ENCODE results near the gene BBS10.
"Not testable (repeated sequence)": the region's sequence is repeated elsewhere in the genome, so short reads cannot be mapped to it uniquely, and the experiment has no call there.

BBS10 gene

DNA sequence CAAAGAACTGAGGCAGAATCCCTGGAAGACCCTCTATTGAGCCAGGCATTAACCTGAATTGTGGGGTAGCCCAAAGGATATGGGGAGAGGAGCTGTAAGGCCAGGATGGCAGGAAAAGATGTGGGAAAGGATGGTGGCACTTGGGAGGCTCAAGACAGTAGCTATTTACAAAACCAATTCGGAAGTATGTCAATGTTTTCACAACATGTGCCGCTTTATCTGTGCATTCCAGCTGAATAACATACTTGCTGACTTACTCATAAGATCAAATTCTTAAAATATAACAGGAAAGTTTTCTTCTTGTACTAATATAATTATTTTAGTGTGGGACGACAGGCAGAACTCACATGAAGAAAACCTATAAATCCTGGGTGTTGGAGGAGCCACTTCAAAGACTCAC is 10.6 kb downstream of the BBS10 start:
- Histone ChIP-seq H3K27ac (ENCODE audit: low read depth in 2 of 2, low read length in 2 of 2) (no peak overlapping the region), H3K36me3 (ENCODE audit: control insufficient read depth in 2 of 2, insufficient read depth in 2 of 2, low read length in 2 of 2) (no peaks in the 10 kb centered on the region)

DNA sequence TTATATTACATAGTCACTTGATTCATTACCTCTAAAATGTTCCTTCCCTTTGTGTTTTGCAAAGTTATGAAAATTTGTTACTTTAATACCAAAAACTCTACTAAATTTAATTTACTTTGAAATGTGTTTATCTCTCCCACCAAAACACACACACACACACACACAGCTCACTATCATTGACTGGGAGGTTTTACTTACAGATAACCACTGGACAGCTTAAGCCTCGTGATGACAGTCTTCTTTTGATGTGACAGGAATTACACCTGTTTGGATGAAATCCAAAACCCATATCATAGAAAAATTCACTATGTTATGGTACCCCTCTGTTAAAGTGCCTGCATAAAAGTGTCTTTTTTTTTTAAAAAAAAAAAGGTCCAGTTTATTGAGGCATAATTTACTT is 15.6 kb downstream of the BBS10 start:
- H3K27ac ChIP-seq (ENCODE audit: low read depth in 2 of 2, low read length in 2 of 2): no peak overlapping the region
- no peaks in the 10 kb centered on the region for H3K9me3 ChIP-seq (ENCODE audit: control insufficient read depth in 2 of 2, low read length in 2 of 2)
- H3K36me3 ChIP-seq (ENCODE audit: control insufficient read depth in 2 of 2, insufficient read depth in 2 of 2, low read length in 2 of 2): no peaks in the 10 kb centered on the region
- H3K9ac ChIP-seq (ENCODE audit: low read depth in 1 of 2, low read length in 2 of 2): no peak overlapping the region
- H3K4me1 ChIP-seq (ENCODE audit: control insufficient read depth in 2 of 2, insufficient read depth in 2 of 2, low read length in 2 of 2): no peaks in the 10 kb centered on the region
- H3K27me3 ChIP-seq (ENCODE audit: control insufficient read depth in 2 of 2, insufficient read depth in 2 of 2, low read length in 2 of 2): no peaks in the 10 kb centered on the region
- no peak overlapping the region for H3K4me3 ChIP-seq (ENCODE audit: low read length in 2 of 2)

More for the DNA sequence above, 10.6 kb downstream of the BBS10 start:
- no peaks in the 10 kb centered on the region for H3K27me3 ChIP-seq (ENCODE audit: control insufficient read depth in 2 of 2, insufficient read depth in 2 of 2, low read length in 2 of 2)
- H3K4me1 ChIP-seq (ENCODE audit: control insufficient read depth in 2 of 2, insufficient read depth in 2 of 2, low read length in 2 of 2): no peaks in the 10 kb centered on the region
- no peak overlapping the region for H3K4me3 ChIP-seq (ENCODE audit: low read length in 2 of 2)
- no peak overlapping the region for H3K9ac ChIP-seq (ENCODE audit: low read depth in 1 of 2, low read length in 2 of 2)
- H3K9me3 ChIP-seq (ENCODE audit: control insufficient read depth in 2 of 2, low read length in 2 of 2): no peaks in the 10 kb centered on the region

DNA sequence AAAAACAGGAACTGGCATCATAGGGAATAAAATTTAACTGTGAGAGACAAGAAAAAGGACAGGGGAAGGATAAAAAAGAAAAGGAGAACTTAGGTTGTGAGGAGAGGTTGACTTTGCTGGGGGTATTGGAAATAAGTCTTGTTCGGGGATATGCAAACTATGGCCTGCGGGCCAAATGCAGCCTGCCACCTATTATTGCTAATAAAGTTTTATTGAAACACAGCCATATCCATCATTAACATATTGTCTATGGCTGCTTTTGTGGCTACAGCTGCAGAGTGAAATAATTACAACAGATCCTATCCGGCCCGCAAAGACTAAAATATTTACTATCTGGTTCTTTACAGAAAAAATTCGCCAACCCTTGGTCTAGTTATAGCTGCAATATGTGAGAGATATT is 18.6 kb downstream of the BBS10 start:
- H3K9me3 ChIP-seq (ENCODE audit: control insufficient read depth in 2 of 2, low read length in 2 of 2): no peaks in the 10 kb centered on the region
- H3K4me1 ChIP-seq (ENCODE audit: control insufficient read depth in 2 of 2, insufficient read depth in 2 of 2, low read length in 2 of 2): no peaks in the 10 kb centered on the region
- no peaks in the 10 kb centered on the region for H3K27me3 ChIP-seq (ENCODE audit: control insufficient read depth in 2 of 2, insufficient read depth in 2 of 2, low read length in 2 of 2)
- no peak overlapping the region for H3K27ac ChIP-seq (ENCODE audit: low read depth in 2 of 2, low read length in 2 of 2)
- H3K4me3 ChIP-seq (ENCODE audit: low read length in 2 of 2): no peak overlapping the region
- no peaks in the 10 kb centered on the region for H3K36me3 ChIP-seq (ENCODE audit: control insufficient read depth in 2 of 2, insufficient read depth in 2 of 2, low read length in 2 of 2)
- no peak overlapping the region for H3K9ac ChIP-seq (ENCODE audit: low read depth in 1 of 2, low read length in 2 of 2)

DNA sequence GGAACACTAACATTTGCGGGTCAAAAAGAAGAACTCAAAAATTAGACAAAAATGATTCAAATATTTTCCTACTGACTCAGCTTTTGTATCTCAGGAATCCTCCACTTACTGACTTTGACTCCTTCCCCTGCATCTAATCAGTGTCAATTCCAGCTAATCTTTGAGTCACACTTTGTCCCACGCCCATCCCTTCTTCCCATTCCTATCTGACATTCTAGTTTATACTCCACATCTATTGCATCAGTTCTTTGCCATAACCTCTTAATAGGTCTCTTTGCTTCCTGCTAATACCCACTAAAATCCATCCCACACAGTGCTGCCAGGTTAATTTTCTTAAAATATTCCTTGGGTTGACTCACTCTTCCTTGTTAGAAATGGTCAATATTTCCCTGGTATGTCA is 19.1 kb downstream of the BBS10 start:
- H3K4me3 ChIP-seq (ENCODE audit: low read length in 2 of 2): no peak overlapping the region

DNA sequence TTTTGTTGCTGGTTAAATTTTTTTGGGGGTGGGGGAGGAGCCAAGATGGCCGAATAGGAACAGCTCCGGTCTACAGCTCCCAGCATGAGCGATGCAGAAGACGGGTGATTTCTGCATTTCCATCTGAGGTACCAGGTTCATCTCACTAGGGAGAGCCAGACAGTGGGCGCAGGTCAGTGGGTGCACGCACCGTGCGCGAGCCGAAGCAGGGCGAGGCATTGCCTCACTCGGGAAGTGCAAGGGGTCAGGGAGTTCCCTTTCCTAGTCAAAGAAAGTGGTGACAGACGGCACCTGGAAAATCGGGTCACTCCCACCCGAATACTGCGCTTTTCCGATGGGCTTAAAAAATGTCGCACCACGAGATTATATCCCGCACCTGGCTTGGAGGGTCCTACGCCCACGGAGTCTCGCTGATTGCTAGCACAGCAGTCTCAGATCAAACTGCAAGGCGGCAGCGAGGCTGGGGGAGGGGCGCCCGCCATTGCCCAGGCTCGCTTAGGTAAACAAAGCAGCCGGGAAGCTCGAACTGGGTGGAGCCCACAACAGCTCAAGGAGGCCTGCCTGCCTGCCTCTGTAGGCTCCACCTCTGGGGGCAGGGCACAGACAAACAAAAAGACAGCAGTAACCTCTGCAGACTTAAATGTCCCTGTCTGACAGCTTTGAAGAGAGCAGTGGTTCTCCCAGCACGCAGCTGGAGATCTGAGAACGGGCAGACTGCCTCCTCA is 28.5 kb downstream of the BBS10 start:
- H3K4me1 ChIP-seq (ENCODE audit: control insufficient read depth in 2 of 2, insufficient read depth in 2 of 2, low read length in 2 of 2); H3K9me3 ChIP-seq (ENCODE audit: control insufficient read depth in 2 of 2, low read length in 2 of 2); H3K4me3 ChIP-seq (ENCODE audit: low read length in 2 of 2); H3K9ac ChIP-seq (ENCODE audit: low read depth in 1 of 2, low read length in 2 of 2); H3K36me3 ChIP-seq (ENCODE audit: control insufficient read depth in 2 of 2, insufficient read depth in 2 of 2, low read length in 2 of 2); H3K27me3 ChIP-seq (ENCODE audit: control insufficient read depth in 2 of 2, insufficient read depth in 2 of 2, low read length in 2 of 2); H3K27ac ChIP-seq (ENCODE audit: low read depth in 2 of 2, low read length in 2 of 2): not testable (repeated sequence)

More for the DNA sequence above, 19.1 kb downstream of the BBS10 start:
- Histone ChIP-seq H3K9ac (ENCODE audit: low read depth in 1 of 2, low read length in 2 of 2) (no peak overlapping the region), H3K36me3 (ENCODE audit: control insufficient read depth in 2 of 2, insufficient read depth in 2 of 2, low read length in 2 of 2) (no peaks in the 10 kb centered on the region), H3K27ac (ENCODE audit: low read depth in 2 of 2, low read length in 2 of 2) (no peak overlapping the region), H3K9me3 (ENCODE audit: control insufficient read depth in 2 of 2, low read length in 2 of 2) (no peaks in the 10 kb centered on the region), H3K27me3 (ENCODE audit: control insufficient read depth in 2 of 2, insufficient read depth in 2 of 2, low read length in 2 of 2) (no peaks in the 10 kb centered on the region), H3K4me1 (ENCODE audit: control insufficient read depth in 2 of 2, insufficient read depth in 2 of 2, low read length in 2 of 2) (no peaks in the 10 kb centered on the region)

DNA sequence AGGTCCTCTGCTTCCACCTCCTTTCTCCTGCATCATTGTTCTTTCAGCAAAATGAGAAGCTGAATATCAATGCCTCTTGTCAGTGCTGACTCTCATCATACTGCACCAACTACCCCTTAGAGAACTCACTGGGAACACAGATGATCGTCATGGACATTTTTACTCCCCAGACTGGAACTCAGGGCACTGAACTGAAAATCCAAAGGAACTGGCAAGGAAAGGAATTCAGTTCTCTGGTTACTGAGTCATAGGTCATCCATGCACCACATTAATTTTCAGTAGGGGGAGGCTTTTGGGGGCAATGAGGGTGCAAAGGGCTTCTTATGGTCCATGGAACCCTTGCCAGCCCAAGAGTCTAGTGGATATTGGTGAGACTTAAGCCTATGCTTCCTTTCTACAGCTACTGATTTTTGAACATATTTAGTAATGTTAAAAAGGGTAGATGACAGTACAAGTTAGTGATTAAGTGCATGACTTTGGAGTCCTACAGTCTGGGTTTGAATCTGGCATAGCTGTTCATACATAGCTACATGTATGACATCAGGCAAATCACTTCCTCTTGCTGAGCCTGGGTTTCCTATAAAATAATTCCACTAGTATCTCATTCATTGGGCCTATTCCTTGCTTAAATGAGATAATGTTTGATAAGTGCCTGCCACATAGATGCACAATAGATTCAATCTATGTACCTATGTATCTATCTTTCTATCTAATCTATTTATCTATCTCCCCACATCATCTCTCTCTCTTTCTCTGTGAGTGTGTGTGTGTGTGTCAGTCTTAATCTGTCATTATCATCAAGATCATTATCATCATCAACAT is 29.2 kb downstream of the BBS10 start:
- Histone ChIP-seq H3K9me3 (ENCODE audit: control insufficient read depth in 2 of 2, low read length in 2 of 2) (no peaks in the 10 kb centered on the region), H3K4me1 (ENCODE audit: control insufficient read depth in 2 of 2, insufficient read depth in 2 of 2, low read length in 2 of 2) (peaks cover 0 to 2% of the 10 kb centered on the region in 2 donors), H3K4me3 (ENCODE audit: low read length in 2 of 2) (no peak overlapping the region), H3K27ac (ENCODE audit: low read depth in 2 of 2, low read length in 2 of 2) (no peak overlapping the region), H3K36me3 (ENCODE audit: control insufficient read depth in 2 of 2, insufficient read depth in 2 of 2, low read length in 2 of 2) (no peaks in the 10 kb centered on the region), H3K9ac (ENCODE audit: low read depth in 1 of 2, low read length in 2 of 2) (no peak overlapping the region), H3K27me3 (ENCODE audit: control insufficient read depth in 2 of 2, insufficient read depth in 2 of 2, low read length in 2 of 2) (peaks cover 0 to 2% of the 10 kb centered on the region in 2 donors)

DNA sequence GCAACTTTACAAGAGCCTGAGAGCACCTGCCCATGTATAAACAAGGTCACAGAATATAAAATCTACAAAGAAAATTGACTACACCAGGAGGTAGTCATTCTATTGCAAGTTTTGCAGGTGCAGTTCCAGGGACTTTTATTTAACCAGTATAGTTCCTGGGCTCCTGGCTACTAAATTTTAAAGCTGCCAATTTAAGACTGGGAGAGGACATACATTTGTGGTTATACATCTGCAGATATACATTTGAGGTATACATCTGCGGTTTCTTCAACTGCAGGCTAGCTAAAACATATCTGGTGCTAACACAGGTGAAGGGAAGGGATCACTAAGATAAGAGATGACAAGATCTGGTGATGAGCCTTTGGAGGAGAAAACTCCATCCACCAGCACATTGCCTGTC is 30.2 kb downstream of the BBS10 start:
- no peak overlapping the region for H3K9ac ChIP-seq (ENCODE audit: low read depth in 1 of 2, low read length in 2 of 2)
- no peak overlapping the region for H3K27ac ChIP-seq (ENCODE audit: low read depth in 2 of 2, low read length in 2 of 2)
- no peaks in the 10 kb centered on the region for H3K9me3 ChIP-seq (ENCODE audit: control insufficient read depth in 2 of 2, low read length in 2 of 2)
- H3K4me1 ChIP-seq (ENCODE audit: control insufficient read depth in 2 of 2, insufficient read depth in 2 of 2, low read length in 2 of 2): peaks cover 0 to 2% of the 10 kb centered on the region in 2 donors
- H3K4me3 ChIP-seq (ENCODE audit: low read length in 2 of 2): no peak overlapping the region
- H3K27me3 ChIP-seq (ENCODE audit: control insufficient read depth in 2 of 2, insufficient read depth in 2 of 2, low read length in 2 of 2): peaks cover 3 to 5% of the 10 kb centered on the region in 2 donors
- no peaks in the 10 kb centered on the region for H3K36me3 ChIP-seq (ENCODE audit: control insufficient read depth in 2 of 2, insufficient read depth in 2 of 2, low read length in 2 of 2)

DNA sequence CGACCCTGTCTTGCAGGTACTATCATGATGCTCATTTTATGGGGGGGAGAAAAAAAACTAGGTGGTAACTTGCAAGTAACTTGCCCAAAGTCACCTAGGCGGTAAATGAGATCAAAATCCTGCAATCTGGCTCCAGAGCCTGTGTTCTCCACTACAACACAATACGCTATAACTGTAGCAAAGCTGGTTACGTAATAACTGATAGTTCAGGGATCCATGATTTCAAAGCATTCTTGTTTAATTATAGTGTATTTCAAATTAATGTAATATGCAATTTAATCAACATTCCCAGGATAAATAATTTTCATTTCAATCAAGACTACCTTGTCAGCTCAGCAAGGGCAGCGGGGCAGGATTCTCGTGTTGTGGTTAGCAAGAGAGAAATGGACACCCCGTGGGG is 31.7 kb downstream of the BBS10 start:
- Histone ChIP-seq H3K27ac (ENCODE audit: low read depth in 2 of 2, low read length in 2 of 2) (no peak overlapping the region), H3K27me3 (ENCODE audit: control insufficient read depth in 2 of 2, insufficient read depth in 2 of 2, low read length in 2 of 2) (peaks cover 3 to 5% of the 10 kb centered on the region in 2 donors), H3K4me1 (ENCODE audit: control insufficient read depth in 2 of 2, insufficient read depth in 2 of 2, low read length in 2 of 2) (peaks cover 0 to 2% of the 10 kb centered on the region in 2 donors), H3K36me3 (ENCODE audit: control insufficient read depth in 2 of 2, insufficient read depth in 2 of 2, low read length in 2 of 2) (no peaks in the 10 kb centered on the region), H3K4me3 (ENCODE audit: low read length in 2 of 2) (no peak overlapping the region), H3K9me3 (ENCODE audit: control insufficient read depth in 2 of 2, low read length in 2 of 2) (no peaks in the 10 kb centered on the region), H3K9ac (ENCODE audit: low read depth in 1 of 2, low read length in 2 of 2) (no peak overlapping the region)

DNA sequence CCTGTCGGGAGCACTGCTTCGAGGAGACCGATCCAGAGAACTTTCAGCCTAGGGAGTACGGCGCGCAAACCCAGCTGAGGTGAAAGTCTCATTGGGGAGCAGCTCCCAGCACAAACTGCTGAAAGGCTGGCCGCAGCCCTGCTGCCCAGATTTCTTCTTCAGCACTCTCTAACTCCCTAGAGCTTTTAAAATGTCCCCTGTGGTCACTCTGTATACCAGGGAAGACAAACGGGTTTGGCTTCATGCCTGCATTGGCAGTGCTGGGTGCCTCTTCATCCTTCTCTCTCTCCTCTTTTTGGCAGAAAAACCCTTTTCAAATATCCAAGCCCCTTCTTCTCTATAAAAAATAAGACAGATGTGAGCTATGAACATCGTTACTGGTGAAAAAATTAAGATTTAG is 34.9 kb downstream of the BBS10 start:
- H3K27me3 ChIP-seq (ENCODE audit: control insufficient read depth in 2 of 2, insufficient read depth in 2 of 2, low read length in 2 of 2): peaks cover 3 to 5% of the 10 kb centered on the region in 2 donors
- peaks cover 0 to under 1% of the 10 kb centered on the region in 2 donors for H3K4me1 ChIP-seq (ENCODE audit: control insufficient read depth in 2 of 2, insufficient read depth in 2 of 2, low read length in 2 of 2)
- no peaks in the 10 kb centered on the region for H3K36me3 ChIP-seq (ENCODE audit: control insufficient read depth in 2 of 2, insufficient read depth in 2 of 2, low read length in 2 of 2)
- H3K27ac ChIP-seq (ENCODE audit: low read depth in 2 of 2, low read length in 2 of 2): no peak overlapping the region
- no peak overlapping the region for H3K4me3 ChIP-seq (ENCODE audit: low read length in 2 of 2)
- no peaks in the 10 kb centered on the region for H3K9me3 ChIP-seq (ENCODE audit: control insufficient read depth in 2 of 2, low read length in 2 of 2)
- no peak overlapping the region for H3K9ac ChIP-seq (ENCODE audit: low read depth in 1 of 2, low read length in 2 of 2)

DNA sequence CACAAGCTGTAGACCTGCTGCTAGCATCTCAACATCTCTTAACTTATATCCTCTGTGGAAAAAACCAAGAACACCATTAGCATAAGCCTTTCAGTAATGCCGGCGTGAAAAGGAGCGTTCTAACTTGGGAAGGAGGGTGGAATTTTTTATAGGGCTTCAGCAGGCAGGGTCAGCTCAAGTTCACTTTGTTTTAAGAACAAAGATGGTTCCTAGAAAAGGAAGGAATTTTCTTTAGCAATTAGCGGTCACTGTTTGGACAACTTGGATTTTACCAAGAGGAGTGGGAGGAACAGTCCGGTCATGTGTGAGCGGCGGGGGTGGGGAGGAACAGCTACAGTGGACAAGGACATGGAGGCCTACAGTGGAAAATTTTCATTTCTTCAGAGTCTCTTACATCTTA is 35.9 kb downstream of the BBS10 start:
- H3K4me1 ChIP-seq (ENCODE audit: control insufficient read depth in 2 of 2, insufficient read depth in 2 of 2, low read length in 2 of 2): no peaks in the 10 kb centered on the region
- no peak overlapping the region for H3K27ac ChIP-seq (ENCODE audit: low read depth in 2 of 2, low read length in 2 of 2)
- H3K9me3 ChIP-seq (ENCODE audit: control insufficient read depth in 2 of 2, low read length in 2 of 2): no peaks in the 10 kb centered on the region
- H3K36me3 ChIP-seq (ENCODE audit: control insufficient read depth in 2 of 2, insufficient read depth in 2 of 2, low read length in 2 of 2): no peaks in the 10 kb centered on the region
- H3K27me3 ChIP-seq (ENCODE audit: control insufficient read depth in 2 of 2, insufficient read depth in 2 of 2, low read length in 2 of 2): peaks cover 3 to 5% of the 10 kb centered on the region in 2 donors
- no peak overlapping the region for H3K9ac ChIP-seq (ENCODE audit: low read depth in 1 of 2, low read length in 2 of 2)
- H3K4me3 ChIP-seq (ENCODE audit: low read length in 2 of 2): no peak overlapping the region
